ENCODE measurements around the gene TASL.
"Not testable (repeated sequence)": the region's sequence is repeated elsewhere in the genome, so short reads cannot be mapped to it uniquely, and the experiment has no call there.

Gene TASL

GRCh38 chrX:30576881-30577280 is 685 bp downstream of the TASL start:
- no peak for DNase-seq (ENCODE audit: low read depth)

GRCh38 chrX:30573125-30573524 is 4.4 kb downstream of the TASL start:
- no peak for DNase-seq (ENCODE audit: low read depth)

GRCh38 chrX:30572678-30573077 is 4.9 kb downstream of the TASL start:
- DNase-seq (ENCODE audit: low read depth): no peak

GRCh38 chrX:30572004-30572403 is 5.6 kb downstream of the TASL start:
- no peak for DNase-seq (ENCODE audit: low read depth)

- no peak for DNase-seq (ENCODE audit: low read depth)
Measured at GRCh38 chrX:30570505-30570904, 7.1 kb downstream of the TASL start.

- DNase-seq (ENCODE audit: low read depth): no peak
Measured at GRCh38 chrX:30568136-30568535, 9.4 kb downstream of the TASL start.

- DNase-seq (ENCODE audit: low read depth): not testable (repeated sequence)
Measured at GRCh38 chrX:30563070-30563469, 14.5 kb downstream of the TASL start.

- no peak for DNase-seq (ENCODE audit: low read depth)
Measured at GRCh38 chrX:30561191-30561590, 16.4 kb downstream of the TASL start.

- DNase-seq (ENCODE audit: low read depth): no peak
Measured at GRCh38 chrX:30538271-30538670, 39.3 kb downstream of the TASL start.

- no peak for DNase-seq (ENCODE audit: low read depth)
Measured at GRCh38 chrX:30533835-30534234, 43.7 kb downstream of the TASL start.

GRCh38 chrX:30533266-30533665 is 44.3 kb downstream of the TASL start:
- no peak for DNase-seq (ENCODE audit: low read depth)

- DNase-seq (ENCODE audit: low read depth): no peak
Measured at GRCh38 chrX:30530606-30531005, 47.0 kb downstream of the TASL start.

- no peak for DNase-seq (ENCODE audit: low read depth)
Measured at GRCh38 chrX:30525732-30526131, 51.8 kb downstream of the TASL start.

GRCh38 chrX:30521440-30522182 is 56.0 kb downstream of the TASL start:
- DNase-seq (ENCODE audit: low read depth): no peak

GRCh38 chrX:30513284-30513683 is 64.3 kb downstream of the TASL start:
- DNase-seq (ENCODE audit: low read depth): no peak
